Activated CD4-positive, CD25-positive, alpha-beta regulatory T cell treated with anti-CD3 and anti-CD28 coated beads, Interleukin-2, amount 50 U/mL, for 24 hours (primary cell): ENCODE data around the gene SLFN5.
"Not testable (repeated sequence)": the region's sequence is repeated elsewhere in the genome, so short reads cannot be mapped to it uniquely, and the experiment has no call there.

Experiments
- ATAC-seq, 2 donors: fragments of 150-1000 bp; cut with Tn5 transposase; one replicate each; pipeline ENCODE4 v1.10.0; 2021; ENCODE audit warnings: mild to moderate bottlenecking in 1 of 2, moderate library complexity in 1 of 2

SLFN5 gene

DNA sequence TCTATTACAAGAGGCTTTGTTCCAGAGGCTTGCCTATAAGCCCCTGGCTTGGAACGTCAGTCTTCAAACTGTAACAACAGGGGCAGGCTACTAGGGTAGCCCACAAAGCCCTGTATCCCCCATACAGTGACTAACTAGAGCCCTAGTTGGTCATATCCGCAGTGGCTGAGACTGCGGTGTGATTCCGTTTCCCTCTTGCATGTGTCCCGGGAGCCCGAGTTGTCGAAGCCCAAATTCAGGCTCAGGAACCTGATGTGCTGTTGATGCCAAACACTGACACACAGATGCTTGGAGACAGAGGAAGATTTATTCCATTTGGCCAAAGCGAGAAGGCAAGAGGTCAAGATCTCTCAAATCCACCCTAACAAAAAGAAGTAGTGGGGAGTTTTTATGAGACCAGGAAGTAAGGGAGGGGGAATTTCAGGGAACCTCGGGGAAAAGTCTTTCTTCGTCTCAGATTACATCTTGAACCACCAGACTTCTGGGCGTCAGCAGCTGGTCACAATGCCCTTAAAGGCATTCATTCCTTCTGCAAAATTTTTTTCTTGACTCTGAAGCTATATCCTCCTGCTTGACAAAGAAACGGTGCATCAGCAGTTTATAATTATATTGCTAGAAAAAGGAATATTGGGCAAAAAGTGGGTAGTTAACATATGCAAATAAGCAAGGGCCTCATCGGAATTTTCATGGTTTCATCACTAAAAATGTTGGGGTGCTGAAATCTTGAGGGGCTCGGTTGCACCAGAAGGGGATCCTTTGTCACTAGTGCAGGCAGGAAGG, 879 bp downstream of the SLFN5 start:
- peak; percentile 22 to 33 for ATAC-seq

DNA sequence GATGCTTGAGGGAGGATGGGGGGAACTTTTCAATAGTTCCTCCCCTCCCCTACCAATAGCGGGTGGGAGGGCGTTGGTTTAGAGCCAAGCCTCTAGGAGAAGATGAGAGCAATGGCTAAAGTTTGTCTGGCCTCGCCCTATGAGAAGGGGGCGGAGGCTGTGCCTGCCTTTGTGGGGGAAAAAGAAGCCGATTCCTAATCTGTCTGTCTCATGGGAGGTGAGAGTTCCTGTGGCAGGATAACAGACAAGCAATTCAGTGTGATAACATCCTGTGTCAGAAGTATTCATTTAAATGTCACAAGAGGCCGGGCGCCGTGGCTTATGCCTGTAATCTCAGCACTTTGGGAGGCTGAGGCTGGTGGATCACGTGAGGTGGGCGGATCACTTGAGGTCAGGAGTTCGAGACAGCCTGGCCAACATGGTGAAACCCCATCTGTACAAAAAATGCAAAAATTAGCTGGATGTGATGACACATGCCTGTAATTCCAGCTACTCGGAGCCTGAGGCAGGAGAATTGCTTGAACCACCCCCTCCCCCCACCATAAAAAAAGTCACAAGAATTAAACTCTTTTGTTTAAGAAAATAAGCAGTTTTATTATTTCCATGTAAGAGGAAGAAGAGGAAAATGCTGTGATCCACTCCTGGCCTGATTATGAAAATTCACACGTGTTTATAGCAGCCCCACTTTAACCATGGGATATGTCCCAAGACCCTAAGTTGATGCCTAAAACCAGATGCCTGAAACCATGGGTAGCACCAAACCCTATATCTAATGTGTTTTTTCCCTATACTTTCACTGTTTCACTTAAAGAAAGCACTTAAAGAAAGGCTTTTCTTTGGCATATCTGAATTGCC, 1.7 kb downstream of the SLFN5 start:
- ATAC-seq: peak; percentile 47 to 60

DNA sequence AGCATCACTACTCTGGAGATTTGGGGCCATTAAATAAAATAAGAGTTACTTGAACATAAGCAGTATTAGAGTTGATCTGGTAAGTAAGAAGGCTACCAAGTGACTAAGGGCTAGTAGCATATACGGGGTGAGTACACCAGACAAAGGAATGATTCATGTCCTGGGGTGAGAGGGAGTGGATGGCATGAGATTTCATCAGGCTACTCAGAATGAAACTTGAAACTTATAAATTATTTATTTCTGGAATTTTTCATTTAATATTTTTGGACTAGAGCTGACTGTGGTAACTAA, 2.3 kb downstream of the SLFN5 start:
- peak; percentile 61 to 66 for ATAC-seq

DNA sequence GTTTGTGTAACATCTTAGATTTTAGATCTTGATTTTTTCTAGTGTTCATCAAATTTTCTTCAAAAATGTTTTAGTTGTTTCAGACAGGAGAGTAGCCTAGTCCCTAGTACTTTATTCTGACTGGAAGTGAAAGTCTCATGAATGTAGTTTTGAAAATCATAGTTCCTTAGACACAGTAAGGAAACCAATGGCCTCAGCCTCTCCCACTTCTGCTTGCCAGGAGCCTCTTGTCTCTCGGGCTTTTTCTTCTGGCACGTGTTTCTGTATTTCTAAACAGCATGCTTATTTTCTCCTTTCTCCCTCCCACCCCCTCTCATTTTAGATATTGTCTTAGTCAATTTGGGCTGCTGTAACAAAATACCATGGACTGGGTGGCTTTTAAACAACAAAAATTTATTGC, 9.8 kb downstream of the SLFN5 start:
- ATAC-seq: peak; percentile 23 to 24

DNA sequence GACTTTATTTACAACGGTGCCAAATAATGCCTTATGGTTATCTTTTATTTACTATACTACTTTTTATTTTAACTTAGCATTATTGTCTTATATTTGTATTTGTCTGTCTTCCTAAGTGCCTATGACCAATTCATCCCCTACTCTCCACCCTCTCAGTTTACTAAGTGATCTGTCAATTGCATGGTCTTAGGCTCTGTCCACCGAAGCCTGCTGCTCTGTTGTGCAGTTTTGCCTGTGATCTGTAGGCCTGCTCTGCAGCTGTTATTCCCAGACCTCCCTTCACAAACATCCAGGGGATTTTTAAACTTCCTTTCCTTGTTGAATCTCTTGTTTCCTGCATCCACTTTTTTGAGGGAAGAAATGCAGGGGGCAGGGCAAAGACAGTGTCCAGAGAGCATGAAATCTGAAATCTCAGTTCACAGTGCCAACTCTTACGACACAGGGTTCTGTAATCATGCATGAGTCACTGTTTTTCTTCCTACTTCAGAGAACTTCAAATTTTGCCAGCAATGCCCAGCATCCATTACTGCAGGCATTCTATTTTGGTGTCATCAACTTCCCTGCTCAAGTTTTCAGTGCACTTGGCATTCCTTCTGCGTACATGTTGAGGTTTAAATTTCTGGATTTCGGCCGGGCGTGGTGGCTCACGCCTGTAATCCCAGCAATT, 11.4 kb downstream of the SLFN5 start:
- ATAC-seq: peak in 1 of 2 donors; percentile 39

DNA sequence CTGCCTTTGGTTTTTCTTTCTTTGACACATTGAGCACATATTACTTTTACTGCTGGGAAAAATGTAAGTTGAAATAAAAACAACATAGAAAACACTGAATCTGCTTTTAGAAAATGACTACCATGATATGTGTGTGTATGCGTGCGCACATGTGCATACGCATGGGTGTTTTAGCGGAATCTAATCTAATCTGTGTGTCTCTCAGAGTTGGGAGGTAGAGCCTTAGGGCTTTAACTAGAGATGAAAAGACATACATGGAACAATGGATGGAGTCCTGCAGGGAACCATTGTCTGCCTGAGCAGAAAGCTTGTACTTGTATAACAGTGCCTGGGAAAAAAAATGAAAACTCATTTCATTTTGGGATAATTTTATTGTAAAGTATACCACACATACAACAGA, 12.4 kb downstream of the SLFN5 start:
- ATAC-seq: no peak

DNA sequence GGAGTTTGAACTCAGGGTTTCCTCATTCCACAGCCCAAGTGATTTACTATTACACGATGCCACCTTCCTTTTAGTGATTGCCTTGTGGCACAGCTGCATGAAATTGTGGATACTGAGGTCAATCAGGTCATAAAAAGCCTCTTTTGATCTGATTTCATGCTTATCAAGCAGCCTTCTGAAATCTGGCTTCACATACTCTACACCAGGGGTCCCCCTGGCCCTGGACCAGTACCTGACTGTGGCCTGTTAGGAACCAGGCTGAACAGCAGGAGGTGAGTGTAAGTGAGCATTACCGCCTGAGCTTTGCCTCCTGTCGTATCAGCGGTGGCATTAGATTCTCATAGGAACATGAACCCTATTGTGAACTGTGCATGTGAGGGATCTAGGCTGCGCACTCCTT, 13.8 kb downstream of the SLFN5 start:
- no peak for ATAC-seq

DNA sequence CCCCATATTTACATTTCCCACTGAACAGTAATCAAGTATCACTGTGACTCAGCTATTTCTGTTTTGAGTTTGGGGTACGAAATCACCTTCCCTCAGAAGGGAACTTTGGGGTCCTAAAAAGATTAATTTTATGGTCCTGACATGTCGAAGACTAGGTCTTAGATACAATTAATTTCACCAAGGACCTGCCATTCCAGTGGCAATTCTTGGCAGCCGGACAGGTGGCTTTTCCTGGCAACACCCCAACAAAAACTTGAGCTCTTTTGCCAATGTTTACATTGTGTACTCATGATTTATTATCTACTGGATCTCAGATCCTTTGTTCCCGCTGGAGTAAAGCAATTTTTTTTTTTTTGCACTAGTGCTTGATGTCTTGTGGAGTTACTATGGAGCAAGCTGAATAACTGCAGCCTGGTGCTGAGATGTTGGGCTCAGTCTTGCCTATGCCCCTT, 14.4 kb downstream of the SLFN5 start:
- no peak for ATAC-seq

DNA sequence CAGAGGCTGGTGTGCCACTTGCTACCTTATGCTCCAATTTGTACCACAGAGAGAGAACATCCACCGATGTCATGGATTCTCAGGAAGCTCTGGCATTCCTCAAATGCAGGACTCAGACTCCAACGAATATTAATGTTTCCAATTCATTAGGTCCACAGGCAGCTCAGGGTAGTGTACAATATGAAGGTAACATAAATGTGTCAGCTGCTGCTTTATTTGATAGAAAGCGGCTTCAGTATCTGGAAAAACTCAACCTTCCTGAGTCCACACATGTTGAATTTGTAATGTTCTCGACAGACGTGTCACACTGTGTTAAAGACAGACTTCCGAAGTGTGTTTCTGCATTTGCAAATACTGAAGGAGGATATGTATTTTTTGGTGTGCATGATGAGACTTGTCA, 16.1 kb downstream of the SLFN5 start:
- ATAC-seq: no peak

DNA sequence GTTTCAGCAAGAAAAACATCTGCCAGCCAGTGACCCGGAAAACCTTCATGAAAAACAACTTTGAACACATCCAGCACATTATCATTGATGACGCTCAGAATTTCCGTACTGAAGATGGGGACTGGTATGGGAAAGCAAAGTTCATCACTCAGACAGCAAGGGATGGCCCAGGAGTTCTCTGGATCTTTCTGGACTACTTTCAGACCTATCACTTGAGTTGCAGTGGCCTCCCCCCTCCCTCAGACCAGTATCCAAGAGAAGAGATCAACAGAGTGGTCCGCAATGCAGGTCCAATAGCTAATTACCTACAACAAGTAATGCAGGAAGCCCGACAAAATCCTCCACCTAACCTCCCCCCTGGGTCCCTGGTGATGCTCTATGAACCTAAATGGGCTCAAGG, 22.2 kb downstream of the SLFN5 start:
- no peak for ATAC-seq

DNA sequence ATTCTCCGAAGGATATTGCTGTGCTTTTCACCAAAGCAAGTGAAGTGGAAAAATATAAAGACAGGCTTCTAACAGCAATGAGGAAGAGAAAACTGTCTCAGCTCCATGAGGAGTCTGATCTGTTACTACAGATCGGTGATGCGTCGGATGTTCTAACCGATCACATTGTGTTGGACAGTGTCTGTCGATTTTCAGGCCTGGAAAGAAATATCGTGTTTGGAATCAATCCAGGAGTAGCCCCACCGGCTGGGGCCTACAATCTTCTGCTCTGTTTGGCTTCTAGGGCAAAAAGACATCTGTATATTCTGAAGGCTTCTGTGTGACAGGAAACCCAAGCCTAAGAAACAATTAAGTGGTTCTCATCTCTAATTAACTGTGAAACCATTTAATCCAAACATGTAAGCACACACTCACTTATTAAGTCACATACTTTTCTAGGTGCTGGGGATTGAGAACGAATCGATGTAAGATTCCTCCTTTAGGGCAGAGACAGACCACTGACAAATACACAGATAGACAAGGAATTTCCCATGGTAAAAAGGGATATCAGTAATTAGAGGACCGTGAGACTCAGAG, 22.8 kb downstream of the SLFN5 start:
- ATAC-seq: no peak

DNA sequence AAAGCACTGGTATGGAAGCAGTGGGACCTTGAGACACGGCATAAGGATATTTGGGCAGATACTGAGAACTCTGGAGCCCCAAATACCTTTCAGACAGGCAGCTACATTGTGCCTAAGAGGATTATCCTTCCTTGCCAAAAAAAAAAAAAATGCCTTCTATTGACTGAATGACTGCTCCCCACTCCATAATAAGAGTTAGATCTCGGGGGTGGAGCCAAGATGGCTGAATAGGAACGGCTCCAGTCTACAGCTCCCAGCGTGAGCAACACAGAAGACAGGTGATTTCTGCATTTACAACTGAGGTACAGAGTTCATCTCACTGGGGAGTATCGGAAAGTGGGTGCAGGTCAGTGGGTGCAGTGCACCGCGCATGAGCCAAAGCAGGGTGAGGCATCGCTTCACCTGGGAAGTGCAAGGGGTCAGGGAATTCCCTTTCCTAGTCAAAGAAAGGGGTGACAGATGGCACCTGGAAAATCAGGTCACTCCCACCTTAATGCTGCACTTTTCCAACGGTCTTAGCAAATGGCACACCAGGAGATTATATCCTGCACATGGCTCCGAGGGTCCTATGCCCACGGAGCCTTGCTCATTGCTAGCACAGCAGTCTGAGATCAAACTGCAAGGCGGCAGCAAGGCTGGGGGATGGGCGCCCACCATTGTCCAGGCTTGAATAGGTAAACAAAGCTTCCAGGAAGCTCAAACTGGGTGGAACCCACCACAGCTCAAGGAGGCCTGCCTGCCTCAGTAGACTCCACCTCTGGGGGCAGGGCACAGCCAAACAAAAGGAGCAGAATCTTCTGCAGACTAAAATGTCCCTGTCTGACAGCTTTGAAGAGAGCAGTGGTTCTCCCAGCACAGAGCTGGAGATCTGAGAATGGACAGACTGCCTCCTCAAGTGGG, 31.5 kb downstream of the SLFN5 start:
- not testable (repeated sequence) for ATAC-seq

DNA sequence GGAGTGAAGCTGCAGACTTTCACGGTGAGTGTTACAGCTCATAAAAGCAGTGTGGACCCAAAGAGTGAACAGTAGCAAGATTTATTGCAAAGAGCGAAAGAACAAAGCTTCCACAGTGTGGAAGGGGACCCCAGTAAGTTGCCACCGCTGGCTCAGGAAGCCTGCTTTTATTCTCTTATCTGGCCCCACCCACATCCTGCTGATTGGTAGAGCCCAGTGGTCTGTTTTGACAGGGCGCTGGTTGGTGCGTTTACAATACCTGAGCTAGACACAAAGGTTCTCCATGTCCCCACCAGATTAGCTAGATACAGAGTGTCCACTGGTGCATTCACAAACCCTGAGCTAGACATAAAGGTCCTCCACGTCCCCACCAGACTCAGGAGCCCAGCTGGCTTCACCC, 35.6 kb downstream of the SLFN5 start:
- not testable (repeated sequence) for ATAC-seq

DNA sequence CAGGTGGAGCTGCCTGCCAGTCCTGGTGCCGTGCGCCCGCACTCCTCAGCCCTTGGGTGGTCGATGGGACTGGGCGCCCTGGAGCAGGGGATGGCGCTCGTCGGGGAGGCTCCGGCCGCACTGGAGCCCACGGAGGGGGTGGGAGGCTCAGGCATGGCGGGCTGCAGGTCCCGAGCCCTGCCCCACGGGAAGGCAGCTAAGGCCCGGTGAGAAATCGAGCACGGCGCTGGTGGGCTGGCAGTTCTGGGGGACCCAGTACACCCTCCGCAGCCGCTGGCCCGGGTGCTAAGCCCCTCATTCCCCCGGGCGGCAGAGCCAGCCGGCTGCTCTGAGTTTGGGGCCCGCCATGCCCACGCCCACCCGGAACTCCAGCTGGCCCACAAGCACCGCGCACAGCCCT, 36.0 kb downstream of the SLFN5 start:
- not testable (repeated sequence) for ATAC-seq

DNA sequence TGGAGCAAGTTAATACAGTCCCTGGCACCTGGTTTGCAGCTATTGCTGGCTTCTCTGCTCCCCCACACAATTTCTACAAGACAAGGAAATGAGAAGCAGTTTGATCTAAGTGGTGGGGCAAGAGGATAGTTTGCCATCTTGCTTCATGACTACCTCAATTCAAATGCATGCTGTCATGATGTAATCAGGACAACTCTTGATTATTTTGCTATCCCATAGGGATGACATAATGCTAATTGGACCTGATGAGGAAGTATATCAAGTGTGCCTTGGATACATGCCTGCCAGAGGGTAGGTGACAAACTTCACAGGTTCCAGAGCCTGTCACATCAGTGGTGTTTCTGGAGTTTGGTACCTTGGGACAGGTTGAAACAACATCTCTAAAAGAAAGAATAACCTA, 40.9 kb downstream of the SLFN5 start:
- ATAC-seq: no peak

DNA sequence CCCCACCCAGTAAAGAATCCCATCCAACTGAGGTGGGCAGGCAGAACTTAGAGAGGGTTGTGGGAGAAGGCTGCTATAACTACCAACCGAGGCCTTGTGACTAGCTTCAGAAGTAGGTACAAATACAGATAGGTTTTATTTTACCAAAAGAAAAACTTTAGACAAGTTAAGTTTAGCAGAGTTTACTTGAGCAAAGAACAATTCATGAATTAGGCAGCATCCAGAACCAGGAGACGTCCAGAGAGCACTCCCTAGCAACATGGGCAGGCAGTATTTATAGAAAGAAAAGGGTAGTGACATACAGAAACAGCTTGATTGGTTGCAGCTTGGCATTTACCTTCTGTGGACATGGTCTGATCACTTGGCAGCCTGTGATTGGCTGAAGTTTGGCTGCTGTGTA, 42.1 kb downstream of the SLFN5 start:
- ATAC-seq: no peak

DNA sequence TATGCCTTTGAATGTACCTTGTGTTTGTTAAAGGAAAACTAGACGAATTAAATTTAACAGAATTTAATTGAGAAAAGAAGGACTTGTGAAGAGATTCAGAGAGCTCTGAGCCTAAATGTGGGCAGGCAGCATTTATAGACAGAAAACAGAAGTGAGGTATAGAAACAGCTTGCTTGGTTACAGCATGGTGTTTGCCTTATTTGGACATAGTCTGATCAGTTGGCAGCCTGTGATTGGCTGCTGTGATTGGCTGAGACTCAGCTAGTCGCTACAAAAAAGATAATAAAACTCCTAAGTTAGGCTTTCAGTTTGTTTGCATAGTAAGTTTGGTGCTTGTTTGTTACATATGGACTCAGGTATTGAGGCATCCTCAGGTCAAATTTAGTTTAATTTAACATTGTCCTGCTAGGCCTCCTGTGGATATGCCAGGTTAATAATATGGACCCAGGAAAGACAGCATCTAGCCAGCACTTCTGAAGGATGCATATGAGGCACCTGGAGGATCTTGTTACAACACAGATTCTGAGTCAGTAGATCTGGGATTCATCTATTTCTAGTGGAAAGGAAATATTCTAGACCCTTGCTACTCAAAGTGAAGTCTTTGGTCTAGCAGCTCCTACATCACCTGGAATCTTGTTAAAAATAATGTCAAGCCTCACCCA, 43.4 kb downstream of the SLFN5 start:
- ATAC-seq: peak; percentile 76 to 82

DNA sequence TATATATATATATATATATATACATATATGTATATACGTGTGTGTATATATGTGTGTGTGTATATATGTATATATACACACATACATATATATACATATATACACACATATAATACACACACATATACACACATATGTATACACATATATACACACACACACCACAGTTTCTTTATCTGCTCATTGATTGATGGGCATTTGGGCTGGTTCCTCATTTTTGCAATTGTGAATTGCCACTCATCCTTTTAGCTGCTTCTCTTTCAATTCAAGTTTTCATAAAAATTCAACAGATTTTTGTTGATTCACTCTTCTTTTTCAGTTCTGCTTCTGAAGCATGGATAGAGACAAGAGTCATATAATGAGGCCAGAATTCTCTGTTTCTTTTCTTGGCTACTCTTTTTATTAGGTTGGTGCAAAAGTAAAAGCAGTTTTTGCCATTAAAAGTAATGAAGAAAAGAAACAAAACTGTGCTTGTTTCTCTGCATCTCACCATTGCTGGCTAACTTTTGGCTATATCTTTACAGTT, 44.5 kb downstream of the SLFN5 start:
- peak in 1 of 2 donors; percentile 15 for ATAC-seq

DNA sequence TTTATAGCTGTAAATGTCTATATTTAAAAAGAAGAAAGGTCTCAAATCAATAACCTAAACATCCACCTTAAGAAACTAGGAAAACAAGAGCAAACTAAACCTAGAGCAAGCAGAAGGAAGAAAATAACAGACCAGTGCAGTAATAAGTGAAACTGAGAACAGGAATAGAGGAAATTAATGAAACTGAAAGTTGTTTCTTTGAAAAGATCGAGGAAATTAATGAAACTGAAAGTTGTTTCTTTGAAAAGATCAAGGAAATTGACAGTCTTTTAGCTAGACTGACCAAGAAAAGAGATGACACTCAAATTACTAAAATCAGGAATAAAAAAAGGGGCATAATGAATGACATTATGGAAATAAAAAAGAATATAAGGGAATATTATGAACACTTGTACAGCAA, 46.4 kb downstream of the SLFN5 start:
- ATAC-seq: no peak

DNA sequence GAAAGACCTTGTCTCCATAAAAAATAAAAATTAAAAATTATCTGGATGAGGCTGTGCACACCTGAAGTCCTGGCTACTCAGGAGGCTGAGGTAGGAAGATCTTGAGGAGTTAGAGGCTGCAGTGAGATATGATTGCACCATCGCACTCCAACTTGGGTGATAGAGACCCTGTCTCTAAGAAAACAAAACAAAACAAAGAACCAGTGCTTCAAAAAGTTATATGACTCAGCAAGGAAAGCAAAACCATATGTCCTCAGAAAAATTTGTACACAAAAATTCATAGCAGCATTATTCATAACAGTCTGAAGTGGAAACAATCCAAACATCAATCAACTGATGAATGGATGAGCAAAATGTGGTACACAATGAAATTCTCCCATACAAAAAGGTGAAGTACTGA, 48.9 kb downstream of the SLFN5 start:
- ATAC-seq: peak in 1 of 2 donors; percentile 13

DNA sequence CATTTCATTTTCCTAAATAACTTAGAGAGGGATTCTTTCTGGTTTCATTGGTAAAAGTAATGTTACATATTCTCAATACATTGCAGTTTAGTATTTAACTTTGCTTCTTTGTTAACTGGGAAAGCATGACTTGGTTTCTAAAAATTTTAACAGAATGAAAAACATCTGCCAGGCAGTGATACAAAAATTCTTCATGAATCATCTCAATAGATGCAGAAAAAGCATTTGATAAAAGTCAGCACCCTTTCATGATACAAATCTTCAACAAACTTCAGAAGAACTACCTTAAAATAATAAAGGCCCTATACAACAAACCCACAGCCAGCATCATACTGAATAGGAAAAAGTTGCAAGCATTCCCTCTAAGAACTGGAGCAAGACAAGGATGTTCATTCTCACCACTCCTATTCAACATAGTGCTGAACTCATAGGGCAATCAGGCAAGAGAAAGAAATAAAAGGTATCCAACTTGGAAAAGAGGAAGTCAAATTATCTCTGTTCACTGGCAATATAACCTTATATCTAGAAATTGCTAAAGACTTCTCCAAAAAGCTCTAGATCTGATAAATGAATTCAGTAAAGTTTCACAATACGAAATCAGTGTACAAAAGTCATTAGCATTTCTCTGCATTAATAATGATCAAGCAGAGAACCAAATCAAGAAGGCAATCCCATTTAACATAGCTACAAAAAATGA, 50.4 kb downstream of the SLFN5 start:
- ATAC-seq: no peak
